Stimulated activated CD4-positive, alpha-beta T cell treated with anti-CD3 and anti-CD28 coated beads, Interleukin-1b, Interleukin-23, amount 100 ng/mL, for 24 hours (primary cell): ENCODE results near the gene SWSAP1.
"Not testable (repeated sequence)": the region's sequence is repeated elsewhere in the genome, so short reads cannot be mapped to it uniquely, and the experiment has no call there.

ENCODE experiments used
- DNase-seq, 4 experiments: peaks; one replicate each; pipeline ENCODE4 v3.0.0-alpha.2; 2020; ENCODE audit warnings: low read depth in 4 of 4, low spot score in 1 of 4

Gene SWSAP1

GRCh38 chr19:11374433-11375142, at the start of gene SWSAP1:
Gene SWSAP1 (plus strand): TSS chr19:11374666. CDS start chr19:11374681, 15 bp downstream.
- peak; percentile 85 to 94 (median 92) for DNase-seq

- no peak for DNase-seq
Observed at GRCh38 chr19:11324748-11325389, 49.6 kb upstream of the SWSAP1 start.

GRCh38 chr19:11325544-11325943, 48.9 kb upstream of the SWSAP1 start:
- no peak for DNase-seq

GRCh38 chr19:11330127-11330526, 44.3 kb upstream of the SWSAP1 start:
- no peak for DNase-seq

GRCh38 chr19:11331502-11331901, 43.0 kb upstream of the SWSAP1 start:
- DNase-seq: no peak

GRCh38 chr19:11332822-11333221, 41.6 kb upstream of the SWSAP1 start:
- no peak for DNase-seq

GRCh38 chr19:11333838-11334237, 40.6 kb upstream of the SWSAP1 start:
- DNase-seq: not testable (repeated sequence)

GRCh38 chr19:11335449-11336146, 38.9 kb upstream of the SWSAP1 start:
- DNase-seq: no peak

- no peak for DNase-seq
Observed at GRCh38 chr19:11337080-11337479, 37.4 kb upstream of the SWSAP1 start.

GRCh38 chr19:11338121-11338520, 36.3 kb upstream of the SWSAP1 start:
- no peak for DNase-seq

- DNase-seq: no peak
Observed at GRCh38 chr19:11338569-11339253, 35.8 kb upstream of the SWSAP1 start.

- DNase-seq: peak; percentile 54 to 85 (median 77)
Observed at GRCh38 chr19:11339254-11340098, 35.0 kb upstream of the SWSAP1 start, which contains the start of gene RAB3D. Gene RAB3D (minus strand): TSS chr19:11339657. CDS start chr19:11337399, 2,258 bp downstream.

GRCh38 chr19:11340099-11340467, 34.4 kb upstream of the SWSAP1 start:
- not testable (repeated sequence) for DNase-seq

- no peak for DNase-seq
Observed at GRCh38 chr19:11342429-11342828, 32.0 kb upstream of the SWSAP1 start.

GRCh38 chr19:11345122-11345803, 29.2 kb upstream of the SWSAP1 start:
- no peak for DNase-seq

- DNase-seq: peak; percentile 90 to 98 (median 96)
Observed at GRCh38 chr19:11346104-11346940, 28.1 kb upstream of the SWSAP1 start, which contains the start of the genes CCDC159 and TMEM205. Gene CCDC159 (plus strand): TSS chr19:11346519. CDS start chr19:11346607, 88 bp downstream. Gene TMEM205 (minus strand): TSS chr19:11346268. CDS start chr19:11345619, 649 bp downstream.

- DNase-seq: no peak
Observed at GRCh38 chr19:11347546-11348039, 26.9 kb upstream of the SWSAP1 start.

GRCh38 chr19:11349171-11349570, 25.3 kb upstream of the SWSAP1 start:
- DNase-seq: no peak

GRCh38 chr19:11354102-11354501, 20.4 kb upstream of the SWSAP1 start:
- DNase-seq: not testable (repeated sequence)
